ENCODE measurements around the gene PTPRR.

DNA sequence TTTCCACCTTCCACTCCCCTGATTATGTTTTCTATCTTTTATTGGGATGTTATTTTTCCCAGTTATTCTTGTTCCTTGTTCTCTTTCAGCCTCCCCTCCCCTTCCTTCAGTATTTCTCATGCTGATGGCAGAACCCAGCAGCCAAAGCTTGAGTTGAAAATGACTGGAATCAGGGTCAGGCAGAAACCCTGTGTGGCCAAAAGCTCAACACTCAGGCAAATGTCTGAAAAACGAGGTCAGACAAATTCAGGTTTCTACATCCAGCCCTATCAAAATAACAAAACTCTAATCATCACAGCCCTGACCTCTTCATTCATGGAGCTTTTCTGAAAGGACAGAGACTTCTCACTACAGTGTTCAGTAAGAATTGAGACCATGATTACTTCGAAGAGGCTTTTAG lies 134.6 kb downstream of the PTPRR start:
- TF ChIP-seq, protein P1, sequence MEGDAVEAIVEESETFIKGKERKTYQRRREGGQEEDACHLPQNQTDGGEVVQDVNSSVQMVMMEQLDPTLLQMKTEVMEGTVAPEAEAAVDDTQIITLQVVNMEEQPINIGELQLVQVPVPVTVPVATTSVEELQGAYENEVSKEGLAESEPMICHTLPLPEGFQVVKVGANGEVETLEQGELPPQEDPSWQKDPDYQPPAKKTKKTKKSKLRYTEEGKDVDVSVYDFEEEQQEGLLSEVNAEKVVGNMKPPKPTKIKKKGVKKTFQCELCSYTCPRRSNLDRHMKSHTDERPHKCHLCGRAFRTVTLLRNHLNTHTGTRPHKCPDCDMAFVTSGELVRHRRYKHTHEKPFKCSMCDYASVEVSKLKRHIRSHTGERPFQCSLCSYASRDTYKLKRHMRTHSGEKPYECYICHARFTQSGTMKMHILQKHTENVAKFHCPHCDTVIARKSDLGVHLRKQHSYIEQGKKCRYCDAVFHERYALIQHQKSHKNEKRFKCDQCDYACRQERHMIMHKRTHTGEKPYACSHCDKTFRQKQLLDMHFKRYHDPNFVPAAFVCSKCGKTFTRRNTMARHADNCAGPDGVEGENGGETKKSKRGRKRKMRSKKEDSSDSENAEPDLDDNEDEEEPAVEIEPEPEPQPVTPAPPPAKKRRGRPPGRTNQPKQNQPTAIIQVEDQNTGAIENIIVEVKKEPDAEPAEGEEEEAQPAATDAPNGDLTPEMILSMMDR (conservative IDR thresholded peaks at IDR 0.05 in 1 of 2, IDR thresholded peaks at IDR 0.05 in 1 of 2; ENCODE audit: low read depth in 1 of 2, low read length in 2 of 2): no peak
- TF ChIP-seq EZH2 (IDR thresholded peaks at IDR 0.05; ENCODE audit: low read length, missing control alignments): no peak

All from fibroblast of lung (primary cell).